HL-60/S4 treated with phorbol 12-myristate 13-acetate at 8.2 ng/mL for 4 days and 3 days (cell line): ENCODE measurements around the gene EFCAB8.

Experiments
- in situ Hi-C: fragments of 300-500 bp; cut with MboI; formaldehyde crosslinking; loops from 2 replicates; pipeline ENCODE4 v1.15.0; 2022; ENCODE audit warnings: low sequenced_read_pairs

EFCAB8 gene

GRCh38 chr20:33005908-33006775 lies 147.4 kb downstream of the EFCAB8 start:
- in situ Hi-C loops = no loop called here

- in situ Hi-C loops = no loop called here
Measured at GRCh38 chr20:33006776-33007375, 148.2 kb downstream of the EFCAB8 start.

GRCh38 chr20:33007376-33008335 lies 148.9 kb downstream of the EFCAB8 start, which contains the start of gene BPIFB2:
Gene BPIFB2, plus strand, starts transcription at chr20:33007704. Its CDS starts 871 bp downstream, at chr20:33008575.
- in situ Hi-C loops = no loop called here

- in situ Hi-C loops = no loop called here
Measured at GRCh38 chr20:33008336-33009213, 149.9 kb downstream of the EFCAB8 start.

GRCh38 chr20:33009214-33010132 lies 150.8 kb downstream of the EFCAB8 start:
- in situ Hi-C loops = no loop called here

- in situ Hi-C loops = no loop called here
Measured at GRCh38 chr20:33010133-33010504, 151.4 kb downstream of the EFCAB8 start.

GRCh38 chr20:33010674-33011449 lies 152.1 kb downstream of the EFCAB8 start:
- in situ Hi-C loops = no loop called here
